Astrocyte (in vitro differentiated cells and primary cell): ENCODE results near the gene WASF2. TPM values are rescaled to one million over a fixed set of nuclear protein-coding genes. Genes with fewer than 3 reads are reported as not detected.

Experiments used
- DNase-seq: peaks from one replicate; pipeline ENCODE4 v3.0.0-alpha.2; 2010; ENCODE audit warnings: low read depth
- FAIRE-seq: peaks from 2 replicates; lab custom pipeline; 2011; peaks lifted over from hg19 to GRCh38; lab: Jason Lieb, UNC
- H2AFZ ChIP-seq: 2 replicates; pipeline ENCODE4 v1.6.0; 2012; ENCODE audit warnings: low read depth, low read length, inconsistent platforms
- H3K27ac ChIP-seq: 2 replicates; pipeline ENCODE4 v1.5.1; 2011; ENCODE audit warnings: low read depth, low read length, inconsistent platforms
- H3K27me3 ChIP-seq: 2 replicates; pipeline ENCODE4 v1.6.0; 2011; ENCODE audit warnings: low read length, inconsistent platforms; ENCODE audit not compliant: insufficient read depth
- H3K36me3 ChIP-seq: 2 replicates; pipeline ENCODE4 v1.5.1; 2011; ENCODE audit warnings: low read length, inconsistent platforms; ENCODE audit not compliant: insufficient read depth
- H3K4me1 ChIP-seq: 2 replicates; pipeline ENCODE4 v1.5.1; 2011; ENCODE audit warnings: low read length, inconsistent platforms; ENCODE audit not compliant: insufficient read depth
- H3K4me2 ChIP-seq: 2 replicates; pipeline ENCODE4 v1.6.0; 2012; ENCODE audit warnings: low read length, inconsistent platforms
- H3K4me3 ChIP-seq: 2 replicates; pipeline ENCODE4 v1.5.1; 2011; ENCODE audit warnings: low read depth, mild to moderate bottlenecking, low read length, inconsistent platforms; ENCODE audit not compliant: insufficient read depth
- H3K79me2 ChIP-seq: 2 replicates; pipeline ENCODE4 v1.6.0; 2012; ENCODE audit warnings: mild to moderate bottlenecking, low read length, inconsistent platforms; ENCODE audit not compliant: insufficient read depth
- H3K9ac ChIP-seq: 2 replicates; pipeline ENCODE4 v1.6.0; 2012; ENCODE audit warnings: mild to moderate bottlenecking, low read length, inconsistent platforms
- H3K9me3 ChIP-seq: 2 replicates; pipeline ENCODE4 v1.5.1; 2012; ENCODE audit warnings: low read depth, mild to moderate bottlenecking, low read length, inconsistent platforms; ENCODE audit not compliant: insufficient read depth
- H4K20me1 ChIP-seq: 2 replicates; pipeline ENCODE4 v1.6.0; 2012; ENCODE audit warnings: low read length, inconsistent platforms; ENCODE audit not compliant: insufficient read depth
- H3K27ac Mint-ChIP-seq: one replicate; pipeline ENCODE4 v1.8.0; 2021; ENCODE audit warnings: mild to moderate bottlenecking, mixed read lengths; ENCODE audit not compliant: unreplicated experiment
- H3K27me3 Mint-ChIP-seq: one replicate; pipeline ENCODE4 v1.8.0; 2021; ENCODE audit warnings: low read depth, mixed read lengths; ENCODE audit not compliant: unreplicated experiment
- H3K36me3 Mint-ChIP-seq: one replicate; pipeline ENCODE4 v1.8.0; 2021; ENCODE audit warnings: low read depth, mixed read lengths; ENCODE audit not compliant: unreplicated experiment
- H3K4me1 Mint-ChIP-seq: one replicate; pipeline ENCODE4 v1.8.0; 2021; ENCODE audit warnings: low read depth, mixed read lengths; ENCODE audit not compliant: unreplicated experiment
- H3K4me3 Mint-ChIP-seq: one replicate; pipeline ENCODE4 v1.8.0; 2021; ENCODE audit warnings: mild to moderate bottlenecking, moderate library complexity, mixed read lengths; ENCODE audit not compliant: unreplicated experiment
- H3K9me3 Mint-ChIP-seq: one replicate; pipeline ENCODE4 v1.8.0; 2021; ENCODE audit warnings: mild to moderate bottlenecking, mixed read lengths; ENCODE audit not compliant: unreplicated experiment
- CTCF ChIP-seq: IDR thresholded peaks from 2 replicates; pipeline ENCODE4 v1.5.1; 2011; ENCODE audit warnings: low read depth, mild to moderate bottlenecking, inconsistent platforms, low read length, moderate library complexity; ENCODE audit not compliant: insufficient read depth
- EZH2 ChIP-seq: IDR thresholded peaks from 2 replicates; pipeline ENCODE4 v1.6.1; 2012; ENCODE audit warnings: mild to moderate bottlenecking, low read length, inconsistent platforms; ENCODE audit not compliant: insufficient read depth
- total RNA-seq: library from RNA; stranded (reverse); gene quantifications from 2 replicates; pipeline ENCODE4 v1.2.1, GENCODE V29; 2021

Gene WASF2
- total RNA-seq, 1 donor from 2014 or later, result 86.9 TPM

GRCh38 chr1:27383661-27384060, 106.3 kb downstream of the WASF2 start:
- Histone ChIP-seq H3K4me2 (no peak overlapping the region), H3K36me3 (no peaks in the 10 kb centered on the region), H3K9ac (no peak overlapping the region), H3K9me3 (no peaks in the 10 kb centered on the region), H3K4me1 (no peaks in the 10 kb centered on the region), H4K20me1 (no peaks in the 10 kb centered on the region), H3K79me2 (no peaks in the 10 kb centered on the region), H2AFZ (no peak overlapping the region), H3K27ac (no peak overlapping the region), H3K27me3 (peaks cover 6% of the 10 kb centered on the region), H3K4me3 (no peak overlapping the region)
- DNase-seq (no peak), FAIRE-seq (no peak)
- Mint-ChIP-seq H3K9me3 (no peaks in the 10 kb centered on the region), H3K27me3 (peaks cover 51% of the 10 kb centered on the region), H3K36me3 (no peaks in the 10 kb centered on the region), H3K4me1 (no peaks in the 10 kb centered on the region), H3K4me3 (no peak overlapping the region), H3K27ac (no peak overlapping the region)
- TF ChIP-seq CTCF, result no peak
- TF ChIP-seq EZH2, result no peak

GRCh38 chr1:27383039-27383605, 106.8 kb downstream of the WASF2 start, which contains the start of gene CD164L2:
CD164L2 (minus strand) TSS chr1:27383333; CDS start chr1:27383239, 94 bp downstream.
- Mint-ChIP-seq H3K4me3 (no peak within 1 kb of the TSS), H3K9me3 (no peaks in the 10 kb centered on the region), H3K27ac (no peak within 1 kb of the TSS), H3K36me3 (no peaks in the 10 kb centered on the region), H3K4me1 (no peaks in the 10 kb centered on the region), H3K27me3 (peaks cover 46% of the 10 kb centered on the region)
- no peaks in the 10 kb centered on the region for H3K36me3 ChIP-seq
- TF ChIP-seq EZH2, result no peak
- no peak for TF ChIP-seq CTCF
- no peaks in the 10 kb centered on the region for H4K20me1 ChIP-seq
- H3K27me3 ChIP-seq, result peaks cover 6% of the 10 kb centered on the region
- no peaks in the 10 kb centered on the region for H3K4me1 ChIP-seq
- H2AFZ ChIP-seq, result no peak within 1 kb of the TSS
- FAIRE-seq, result no peak
- H3K79me2 ChIP-seq, result no peaks in the 10 kb centered on the region
- H3K4me3 ChIP-seq, result no peak within 1 kb of the TSS
- H3K9ac ChIP-seq, result no peak within 1 kb of the TSS
- no peak for DNase-seq
- no peaks in the 10 kb centered on the region for H3K9me3 ChIP-seq
- no peak within 1 kb of the TSS for H3K4me2 ChIP-seq
- no peak within 1 kb of the TSS for H3K27ac ChIP-seq
